ENCODE results near the gene FBXO28. TPM values are rescaled to one million over a fixed set of nuclear protein-coding genes. Genes with fewer than 3 reads are reported as not detected.

FBXO28 gene
- 10 to 100 TPM; 25.3 to 28.2 TPM for total RNA-seq

GRCh38 chr1:224113918-224114786 is at the start of gene FBXO28:
FBXO28 (plus strand) TSS chr1:224114111; CDS start chr1:224114130, 19 bp downstream.

GRCh38 chr1:224182866-224183590 is 69.1 kb downstream of the FBXO28 start, which contains the start of gene DEGS1:
DEGS1 (plus strand) TSS chr1:224183240; CDS start chr1:224183337, 97 bp downstream.

Other genes starting within 250 kb of the FBXO28 start
- gene DEGS1, start 69.1 kb downstream of the FBXO28 start, total RNA-seq: 10 to 100 TPM; 78.6 to 80.3 TPM
- gene NVL, start 216.1 kb downstream of the FBXO28 start, total RNA-seq: 10 to 100 TPM; 42.9 to 43.7 TPM
- 10 to 100 TPM; 40.6 to 41.6 TPM for gene CNIH4, start 242.8 kb downstream of the FBXO28 start, total RNA-seq

All from activated naive CD4-positive, alpha-beta T cell treated with anti-CD3 and anti-CD28 coated beads, Interleukin-2, amount 10 ng/mL, durations not matched to agents 5 hours and 36 hours (primary cell).